ENCODE results near the gene TEP1.
A peak's percentile ranks its signal among the peaks of the same experiment; 100 is the strongest.

The TEP1 gene

DNA sequence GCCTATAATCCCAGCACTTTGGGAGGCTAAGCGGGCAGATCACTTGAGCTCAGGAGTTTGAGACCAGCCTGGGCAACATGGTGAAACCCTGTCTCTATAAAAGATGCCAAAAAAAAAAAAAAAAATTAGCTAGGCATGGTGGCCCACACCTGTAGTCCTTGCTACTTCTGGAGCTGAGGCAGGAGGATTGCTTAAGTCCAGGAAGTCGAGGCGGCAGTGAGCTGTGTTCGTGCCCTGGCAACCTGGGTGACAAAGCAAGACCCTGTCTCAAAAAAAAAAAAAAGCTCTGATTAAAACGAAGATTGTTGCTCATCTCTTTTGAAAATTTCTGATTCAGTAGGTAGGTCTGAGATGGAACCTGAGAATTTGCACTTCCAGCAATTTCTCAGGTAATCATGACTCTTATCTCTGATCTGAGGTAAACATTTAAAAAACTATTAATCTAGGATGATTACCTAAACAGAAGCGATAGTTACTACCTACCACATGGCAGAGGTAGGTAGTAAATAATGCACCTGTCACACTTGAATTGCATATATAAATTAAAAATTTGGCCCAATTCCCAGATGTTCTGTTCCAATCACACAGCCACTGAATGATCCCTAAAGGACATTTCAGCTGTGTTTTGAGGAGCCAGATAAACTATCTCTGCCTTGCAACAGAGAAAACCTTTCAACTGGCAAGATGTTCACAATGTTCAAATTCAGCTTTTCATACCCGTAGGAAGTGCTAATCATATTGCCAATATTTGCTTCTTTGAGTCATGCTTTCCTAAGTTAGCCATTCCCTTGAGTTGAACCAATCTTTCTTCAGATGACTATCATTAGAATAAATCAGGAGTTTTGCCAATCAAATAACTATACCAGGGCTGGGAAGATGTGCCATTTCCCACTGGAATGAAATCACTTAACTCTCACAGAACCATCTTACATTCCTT, 4.2 kb upstream of the TEP1 start:
- TF ChIP-seq, protein P1, sequence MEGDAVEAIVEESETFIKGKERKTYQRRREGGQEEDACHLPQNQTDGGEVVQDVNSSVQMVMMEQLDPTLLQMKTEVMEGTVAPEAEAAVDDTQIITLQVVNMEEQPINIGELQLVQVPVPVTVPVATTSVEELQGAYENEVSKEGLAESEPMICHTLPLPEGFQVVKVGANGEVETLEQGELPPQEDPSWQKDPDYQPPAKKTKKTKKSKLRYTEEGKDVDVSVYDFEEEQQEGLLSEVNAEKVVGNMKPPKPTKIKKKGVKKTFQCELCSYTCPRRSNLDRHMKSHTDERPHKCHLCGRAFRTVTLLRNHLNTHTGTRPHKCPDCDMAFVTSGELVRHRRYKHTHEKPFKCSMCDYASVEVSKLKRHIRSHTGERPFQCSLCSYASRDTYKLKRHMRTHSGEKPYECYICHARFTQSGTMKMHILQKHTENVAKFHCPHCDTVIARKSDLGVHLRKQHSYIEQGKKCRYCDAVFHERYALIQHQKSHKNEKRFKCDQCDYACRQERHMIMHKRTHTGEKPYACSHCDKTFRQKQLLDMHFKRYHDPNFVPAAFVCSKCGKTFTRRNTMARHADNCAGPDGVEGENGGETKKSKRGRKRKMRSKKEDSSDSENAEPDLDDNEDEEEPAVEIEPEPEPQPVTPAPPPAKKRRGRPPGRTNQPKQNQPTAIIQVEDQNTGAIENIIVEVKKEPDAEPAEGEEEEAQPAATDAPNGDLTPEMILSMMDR (IDR thresholded peaks at IDR 0.05; ENCODE audit: insufficient read depth, low read length, poor library complexity, severe bottlenecking), result no peak
- Histone ChIP-seq H3K27me3 (replicated peaks; ENCODE audit: control insufficient read depth, insufficient read depth, low read length) (no peaks in the 10 kb centered on the region), H3K4me3 (replicated peaks; ENCODE audit: low read depth, low read length) (no peak overlapping the region), H3K36me3 (ENCODE audit: control insufficient read depth, insufficient read depth, low read length) (no peaks in the 10 kb centered on the region)
- no peak for DNase-seq (ENCODE audit: extremely low read depth, insufficient read length)

- no peak overlapping the region for H3K4me3 ChIP-seq (replicated peaks; ENCODE audit: low read depth, low read length)
- H3K36me3 ChIP-seq (ENCODE audit: control insufficient read depth, insufficient read depth, low read length), result no peaks in the 10 kb centered on the region
- TF ChIP-seq, protein P1 (IDR thresholded peaks at IDR 0.05; ENCODE audit: insufficient read depth, low read length, poor library complexity, severe bottlenecking), result no peak
- H3K27me3 ChIP-seq (replicated peaks; ENCODE audit: control insufficient read depth, insufficient read depth, low read length), result no peaks in the 10 kb centered on the region
- no peak for DNase-seq (ENCODE audit: extremely low read depth, insufficient read length)
Observed at GRCh38 chr14:20416223-20416622, 2.9 kb upstream of the TEP1 start.

- peak; percentile 18 for DNase-seq (ENCODE audit: extremely low read depth, insufficient read length)
- TF ChIP-seq, protein P1 (IDR thresholded peaks at IDR 0.05; ENCODE audit: insufficient read depth, low read length, poor library complexity, severe bottlenecking), result peak; percentile 67
- Histone ChIP-seq H3K36me3 (ENCODE audit: control insufficient read depth, insufficient read depth, low read length) (no peaks in the 10 kb centered on the region), H3K4me3 (replicated peaks; ENCODE audit: low read depth, low read length) (no peak overlapping the region), H3K27me3 (replicated peaks; ENCODE audit: control insufficient read depth, insufficient read depth, low read length) (no peaks in the 10 kb centered on the region)
Observed at GRCh38 chr14:20415782-20416206, 2.5 kb upstream of the TEP1 start.

DNA sequence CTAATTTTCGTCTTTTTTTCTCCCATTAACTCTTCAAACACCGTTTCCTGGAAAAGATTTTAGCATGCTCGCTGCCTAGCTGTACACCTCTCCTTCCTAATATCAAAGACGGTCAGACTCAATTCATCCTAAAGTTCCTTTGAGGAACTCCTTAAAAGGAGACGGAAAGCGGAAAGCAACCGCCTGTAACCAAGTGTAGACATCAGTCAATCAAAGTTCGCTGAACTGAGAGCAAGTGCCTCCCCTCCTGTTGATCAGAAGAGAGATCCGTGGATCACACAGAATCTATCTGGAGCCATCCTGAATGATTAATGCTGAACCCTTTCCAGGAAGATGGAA, 412 bp upstream of the TEP1 start:
- DNase-seq (ENCODE audit: extremely low read depth, insufficient read length), result no peak
- Histone ChIP-seq H3K36me3 (ENCODE audit: control insufficient read depth, insufficient read depth, low read length) (no peaks in the 10 kb centered on the region), H3K27me3 (replicated peaks; ENCODE audit: control insufficient read depth, insufficient read depth, low read length) (no peaks in the 10 kb centered on the region), H3K4me3 (replicated peaks; ENCODE audit: low read depth, low read length) (peak overlapping the region; percentile 90)
- TF ChIP-seq, protein P1 (IDR thresholded peaks at IDR 0.05; ENCODE audit: insufficient read depth, low read length, poor library complexity, severe bottlenecking), result no peak

DNA sequence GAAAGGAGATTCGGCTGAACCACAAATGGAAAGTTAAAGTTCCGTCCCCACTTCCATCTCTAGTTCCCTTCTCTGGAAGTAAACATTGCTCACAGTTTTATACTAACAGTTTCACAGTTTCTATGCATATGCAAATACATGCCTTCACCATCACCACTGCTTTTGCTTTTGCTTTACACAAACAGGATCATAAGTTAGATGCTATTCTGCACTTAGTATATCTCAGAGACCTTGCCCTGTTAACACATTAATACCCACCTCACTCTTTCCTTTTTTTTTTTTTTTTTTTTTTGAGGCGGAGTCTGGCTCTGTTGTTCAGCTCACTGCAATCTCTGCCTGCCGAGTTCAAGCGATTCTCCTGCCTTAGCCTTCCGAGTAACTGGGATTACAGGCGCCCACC, 890 bp downstream of the TEP1 start:
- DNase-seq (ENCODE audit: extremely low read depth, insufficient read length), result peak; percentile 27
- Histone ChIP-seq H3K36me3 (ENCODE audit: control insufficient read depth, insufficient read depth, low read length) (peaks cover 8% of the 10 kb centered on the region), H3K4me3 (replicated peaks; ENCODE audit: low read depth, low read length) (peak overlapping the region; percentile 90), H3K27me3 (replicated peaks; ENCODE audit: control insufficient read depth, insufficient read depth, low read length) (no peaks in the 10 kb centered on the region)
- TF ChIP-seq, protein P1 (IDR thresholded peaks at IDR 0.05; ENCODE audit: insufficient read depth, low read length, poor library complexity, severe bottlenecking), result no peak
